Fibroblast of mammary gland (primary cell): ENCODE data around the gene EMX1.

Source experiments
- DNase-seq: peaks from one replicate; pipeline ENCODE4 v3.0.0-alpha.2; 2010; ENCODE audit warnings: low read depth
- H3K4me3 ChIP-seq: 2 replicates; pipeline ENCODE4 v1.5.1; 2011; ENCODE audit warnings: low read depth, mild to moderate bottlenecking, low read length, moderate library complexity; ENCODE audit not compliant: control insufficient read depth
- CTCF ChIP-seq: conservative IDR thresholded peaks from 2 replicates; pipeline ENCODE4 v1.5.1; 2011; ENCODE audit warnings: low read depth, low read length, inconsistent platforms; ENCODE audit not compliant: control insufficient read depth, insufficient read depth

EMX1 gene

GRCh38 chr2:72937356-72937669 lies 20.0 kb downstream of the EMX1 start:
- no peak overlapping the region for H3K4me3 ChIP-seq
- DNase-seq, result no peak
- TF ChIP-seq CTCF, result no peak

GRCh38 chr2:72938455-72938854 lies 21.1 kb downstream of the EMX1 start:
- TF ChIP-seq CTCF, result no peak
- H3K4me3 ChIP-seq, result no peak overlapping the region
- DNase-seq, result no peak

GRCh38 chr2:72940361-72940760 lies 23.0 kb downstream of the EMX1 start:
- no peak for TF ChIP-seq CTCF
- no peak for DNase-seq
- no peak overlapping the region for H3K4me3 ChIP-seq

GRCh38 chr2:72940786-72941185 lies 23.5 kb downstream of the EMX1 start:
- DNase-seq, result peak; percentile 71
- H3K4me3 ChIP-seq, result no peak overlapping the region
- no peak for TF ChIP-seq CTCF

GRCh38 chr2:72942293-72942692 lies 25.0 kb downstream of the EMX1 start:
- no peak overlapping the region for H3K4me3 ChIP-seq
- DNase-seq, result no peak

GRCh38 chr2:72942881-72943418 lies 25.6 kb downstream of the EMX1 start:
- no peak overlapping the region for H3K4me3 ChIP-seq
- DNase-seq, result no peak
- no peak for TF ChIP-seq CTCF

More at GRCh38 chr2:72942293-72942692, 25.0 kb downstream of the EMX1 start:
- no peak for TF ChIP-seq CTCF
